BLaER1 treated with 17β-estradiol and CSF1 and Interleukin-3, amounts not matched to agents 10 nM and 100 nM (cell line): ENCODE data around the gene ZNF467.

Experiments
- H3K27ac ChIP-seq, 11 experiments: shearing (Covaris generic); formaldehyde crosslinking; 2 replicates each; pipeline ENCODE4 v1.8.1; 2022
- H3K27me3 ChIP-seq, 11 experiments: shearing (Covaris generic); formaldehyde crosslinking; 2 replicates each; pipeline ENCODE4 v1.8.1; 2022
- H3K36me3 ChIP-seq, 11 experiments: shearing (Covaris generic); formaldehyde crosslinking; 2 replicates each; pipeline ENCODE4 v1.8.1; 2022
- H3K4me1 ChIP-seq, 10 experiments: shearing (Covaris generic); formaldehyde crosslinking; 2 replicates each; pipeline ENCODE4 v1.8.1; 2022
- H3K4me2 ChIP-seq, 11 experiments: shearing (Covaris generic); formaldehyde crosslinking; 2 replicates each; pipeline ENCODE4 v1.8.1; 2022
- H3K4me3 ChIP-seq, 10 experiments: shearing (Covaris generic); formaldehyde crosslinking; 2 replicates each; pipeline ENCODE4 v1.8.1; 2022
- H3K9ac ChIP-seq, 11 experiments: shearing (Covaris generic); formaldehyde crosslinking; 2 replicates each; pipeline ENCODE4 v1.8.1; 2022
- H3K9me3 ChIP-seq, 11 experiments: shearing (Covaris generic); formaldehyde crosslinking; replicated peaks in 1 of 11; 2 replicates each; pipeline ENCODE4 v1.8.1; 2022
- H4K20me1 ChIP-seq, 11 experiments: shearing (Covaris generic); formaldehyde crosslinking; 2 replicates each; pipeline ENCODE4 v1.8.1; 2022
- Cebpa-rat ChIP-seq, 11 experiments: shearing (Covaris generic); IDR thresholded peaks; 2 replicates each; pipeline ENCODE4 v1.8.1; 2022

ZNF467 gene

GRCh38 chr7:149785983-149786382 lies 12.6 kb upstream of the ZNF467 start:
- Histone ChIP-seq H3K27ac (no peak overlapping the region), H3K9ac (no peak overlapping the region), H3K27me3 (no peaks in the 10 kb centered on the region; a peak in 2 of 22 replicates), H4K20me1 (peaks cover 0 to 9% (median 0%) of the 10 kb centered on the region in 11 experiments; a peak in 2 of 22 replicates), H3K4me2 (no peak overlapping the region), H3K4me3 (no peak overlapping the region), H3K4me1 (peaks cover 0 to 19% (median 10%) of the 10 kb centered on the region in 10 experiments; a peak in 16 of 20 replicates), H3K36me3 (no peaks in the 10 kb centered on the region), H3K9me3 (no peaks in the 10 kb centered on the region)
- no peak for TF ChIP-seq Cebpa-rat (IDR thresholded peaks at IDR 0.05)

DNA sequence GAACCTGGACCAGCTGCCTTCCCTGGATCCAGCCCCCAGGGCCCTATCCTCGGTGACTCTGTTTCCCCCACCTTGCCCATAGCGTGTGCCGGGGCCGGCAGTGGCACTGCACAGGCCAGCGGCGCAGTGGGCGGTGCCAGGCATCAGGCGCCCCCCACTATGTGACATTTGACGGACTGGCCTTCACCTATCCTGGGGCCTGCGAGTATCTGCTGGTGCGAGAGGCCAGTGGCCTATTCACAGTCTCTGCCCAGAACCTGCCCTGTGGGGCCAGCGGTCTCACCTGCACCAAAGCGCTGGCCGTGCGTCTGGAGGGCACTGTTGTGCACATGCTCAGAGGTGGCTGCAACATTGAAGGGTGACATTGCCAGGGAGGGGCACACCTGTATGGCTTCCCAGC lies 12.0 kb upstream of the ZNF467 start:
- Histone ChIP-seq H3K27ac (no peak overlapping the region), H3K36me3 (no peaks in the 10 kb centered on the region), H3K4me2 (no peak overlapping the region), H3K4me3 (no peak overlapping the region), H3K9me3 (no peaks in the 10 kb centered on the region), H3K27me3 (no peaks in the 10 kb centered on the region; a peak in 2 of 22 replicates), H4K20me1 (peaks cover 0 to 8% (median 0%) of the 10 kb centered on the region in 11 experiments; a peak in 2 of 22 replicates), H3K4me1 (peaks cover 0 to 24% (median 15%) of the 10 kb centered on the region in 10 experiments; a peak in 19 of 20 replicates), H3K9ac (no peak overlapping the region)
- TF ChIP-seq Cebpa-rat (IDR thresholded peaks at IDR 0.05) = no peak

DNA sequence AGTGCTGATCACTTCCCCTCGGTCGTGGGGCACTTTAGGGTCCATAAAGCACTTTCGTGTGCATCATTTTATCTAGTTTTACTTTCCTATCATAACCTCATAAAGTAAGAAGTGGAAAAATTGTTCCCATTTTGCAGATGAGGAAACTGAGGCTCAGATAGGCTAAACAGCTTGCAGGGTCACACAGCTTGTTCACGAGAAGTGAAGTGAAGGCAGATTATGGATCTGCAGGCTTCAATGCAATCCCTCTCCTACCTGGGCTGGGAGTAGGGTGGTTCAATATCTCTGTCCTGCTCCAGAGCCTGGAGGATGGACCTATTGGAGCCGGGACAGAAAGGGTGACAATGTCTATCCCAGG lies 10.8 kb upstream of the ZNF467 start:
- TF ChIP-seq Cebpa-rat (IDR thresholded peaks at IDR 0.05) = no peak
- Histone ChIP-seq H3K4me2 (no peak overlapping the region), H4K20me1 (peaks cover 0 to 8% (median 0%) of the 10 kb centered on the region in 11 experiments; a peak in 2 of 22 replicates), H3K36me3 (no peaks in the 10 kb centered on the region), H3K27ac (no peak overlapping the region), H3K4me3 (no peak overlapping the region), H3K9me3 (no peaks in the 10 kb centered on the region), H3K9ac (no peak overlapping the region), H3K4me1 (peaks cover 0 to 29% (median 15%) of the 10 kb centered on the region in 10 experiments; a peak in 19 of 20 replicates), H3K27me3 (no peaks in the 10 kb centered on the region)

GRCh38 chr7:149783386-149784250 lies 10.2 kb upstream of the ZNF467 start:
- Histone ChIP-seq H3K9me3 (no peaks in the 10 kb centered on the region), H3K9ac (no peak overlapping the region), H3K4me2 (no peak overlapping the region), H3K4me1 (peaks cover 0 to 29% (median 15%) of the 10 kb centered on the region in 10 experiments; a peak in 19 of 20 replicates), H3K36me3 (no peaks in the 10 kb centered on the region), H3K27ac (no peak overlapping the region), H3K4me3 (no peak overlapping the region), H3K27me3 (no peaks in the 10 kb centered on the region), H4K20me1 (peaks cover 0 to 8% (median 0%) of the 10 kb centered on the region in 11 experiments; a peak in 2 of 22 replicates)
- no peak for TF ChIP-seq Cebpa-rat (IDR thresholded peaks at IDR 0.05)

GRCh38 chr7:149782682-149783345 lies 9.4 kb upstream of the ZNF467 start:
- H4K20me1 ChIP-seq = peaks cover 0 to 8% (median 0%) of the 10 kb centered on the region in 11 experiments; a peak in 2 of 22 replicates

DNA sequence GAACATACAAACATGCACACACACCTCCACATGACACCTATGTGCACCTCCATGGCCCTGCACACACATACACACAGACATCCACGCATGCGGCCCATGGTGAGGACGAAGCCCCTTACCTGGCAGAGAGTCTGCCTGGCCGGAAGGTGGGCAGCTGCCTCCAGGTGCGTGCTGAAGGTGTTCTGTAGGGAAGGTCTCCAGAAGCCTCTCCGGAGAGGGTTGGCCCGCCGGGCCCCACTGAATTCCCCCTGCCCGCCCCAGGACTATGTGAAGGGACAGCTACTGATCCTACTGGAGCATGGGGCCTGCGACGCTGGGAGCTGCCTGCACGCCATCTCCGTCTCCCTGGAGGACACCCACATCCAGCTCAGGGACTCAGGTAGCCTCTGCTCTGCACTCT lies 8.5 kb upstream of the ZNF467 start:
- Histone ChIP-seq H3K4me2 (no peak overlapping the region), H3K27me3 (no peaks in the 10 kb centered on the region), H3K27ac (no peak overlapping the region), H3K4me3 (no peak overlapping the region), H3K9me3 (no peaks in the 10 kb centered on the region), H3K9ac (no peak overlapping the region), H3K36me3 (no peaks in the 10 kb centered on the region), H4K20me1 (peaks cover 0 to 8% (median 0%) of the 10 kb centered on the region in 11 experiments; a peak in 2 of 22 replicates), H3K4me1 (peaks cover 4 to 33% (median 26%) of the 10 kb centered on the region in 10 experiments)
- no peak for TF ChIP-seq Cebpa-rat (IDR thresholded peaks at IDR 0.05)

More at GRCh38 chr7:149782682-149783345, 9.4 kb upstream of the ZNF467 start:
- no peak for TF ChIP-seq Cebpa-rat (IDR thresholded peaks at IDR 0.05)
- Histone ChIP-seq H3K27ac (no peak overlapping the region), H3K4me2 (no peak overlapping the region), H3K9me3 (no peaks in the 10 kb centered on the region), H3K27me3 (no peaks in the 10 kb centered on the region), H3K9ac (no peak overlapping the region), H3K4me1 (peaks cover 0 to 33% (median 20%) of the 10 kb centered on the region in 10 experiments; a peak in 19 of 20 replicates), H3K36me3 (no peaks in the 10 kb centered on the region), H3K4me3 (no peak overlapping the region)

- TF ChIP-seq Cebpa-rat (IDR thresholded peaks at IDR 0.05) = no peak
- Histone ChIP-seq H3K4me2 (peak overlapping the region in 10 of 11 experiments; percentile 2 to 44 (median 24); a peak in 12 of 22 replicates), H3K27me3 (no peaks in the 10 kb centered on the region), H4K20me1 (peaks cover 0 to 8% (median 0%) of the 10 kb centered on the region in 11 experiments; a peak in 2 of 22 replicates), H3K9ac (no peak overlapping the region), H3K9me3 (no peaks in the 10 kb centered on the region), H3K4me1 (peaks cover 15 to 41% (median 36%) of the 10 kb centered on the region in 10 experiments), H3K4me3 (no peak overlapping the region), H3K36me3 (no peaks in the 10 kb centered on the region), H3K27ac (no peak overlapping the region)
Measured at GRCh38 chr7:149780636-149781419, 7.4 kb upstream of the ZNF467 start.

DNA sequence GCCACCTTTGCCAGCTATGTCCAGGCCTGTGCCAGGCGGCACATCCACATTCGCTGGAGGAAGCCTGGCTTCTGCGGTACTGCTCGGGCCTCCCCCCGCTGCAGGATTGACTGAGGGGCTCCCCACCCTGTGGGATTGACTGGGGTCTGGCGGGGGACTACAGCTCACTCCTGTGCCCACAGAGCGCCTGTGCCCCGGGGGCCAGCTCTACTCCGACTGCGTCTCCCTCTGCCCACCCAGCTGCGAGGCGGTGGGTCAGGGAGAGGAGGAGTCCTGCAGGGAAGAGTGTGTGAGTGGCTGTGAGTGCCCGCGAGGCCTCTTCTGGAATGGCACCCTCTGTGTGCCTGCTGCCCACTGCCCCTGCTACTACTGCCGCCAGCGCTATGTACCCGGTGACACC lies 6.7 kb upstream of the ZNF467 start:
- Histone ChIP-seq H3K9me3 (no peaks in the 10 kb centered on the region), H3K4me1 (peaks cover 22 to 49% (median 44%) of the 10 kb centered on the region in 10 experiments), H4K20me1 (peaks cover 0 to 8% (median 0%) of the 10 kb centered on the region in 11 experiments; a peak in 4 of 22 replicates), H3K27me3 (no peaks in the 10 kb centered on the region), H3K4me3 (no peak overlapping the region), H3K9ac (no peak overlapping the region), H3K27ac (no peak overlapping the region), H3K36me3 (no peaks in the 10 kb centered on the region), H3K4me2 (peak overlapping the region in 2 of 11 experiments; percentile 18 to 40; a peak in 1 of 22 replicates)
- no peak for TF ChIP-seq Cebpa-rat (IDR thresholded peaks at IDR 0.05)
